ENCODE measurements around the gene DCAKD. TPM values are rescaled to one million over a fixed set of nuclear protein-coding genes. Genes with fewer than 3 reads are reported as not detected.

The DCAKD gene
- total and polyA plus RNA-seq, 9 donors, result 19.8 to 62.3 (median 46.2) TPM

DNA sequence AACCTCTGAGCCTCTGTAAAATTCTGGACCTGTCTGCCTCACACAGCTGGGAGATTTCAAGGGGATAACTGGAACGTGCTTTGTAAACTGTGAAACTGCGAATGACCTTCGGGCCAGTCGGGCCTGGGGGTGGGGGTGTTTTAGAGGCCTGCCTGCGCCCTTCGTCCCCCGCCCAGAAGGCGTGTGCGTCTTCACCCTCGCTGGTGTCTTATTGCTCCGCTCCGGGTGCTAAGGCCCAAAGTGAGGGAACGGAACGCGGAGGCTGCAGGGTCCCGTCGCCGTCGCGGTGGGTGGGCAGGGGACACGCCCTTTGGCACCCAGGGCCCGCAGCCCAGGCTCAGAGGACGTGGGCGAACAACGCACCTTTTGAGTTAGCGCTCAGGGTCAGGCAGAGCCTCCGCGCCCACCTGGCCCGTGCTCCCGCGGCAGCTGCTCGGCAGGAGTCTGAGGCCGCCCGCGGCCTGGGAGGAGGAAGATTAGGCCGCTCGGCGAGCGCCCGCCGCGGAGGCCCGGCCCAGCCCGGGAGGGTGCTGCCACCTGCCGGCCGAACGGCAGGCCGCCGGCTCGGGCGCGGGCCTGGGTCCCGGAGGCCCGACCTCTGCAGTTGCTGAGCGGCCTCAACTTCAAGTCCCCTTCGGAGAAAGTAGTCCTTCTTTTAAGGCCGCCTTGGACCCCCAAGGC, 29.7 kb downstream of the DCAKD start:
- TF ChIP-seq EP300 (IDR thresholded peaks at IDR 0.05), result no peak
- TF ChIP-seq POLR2A (IDR thresholded peaks at IDR 0.05), result no peak
- TF ChIP-seq, protein P1, sequence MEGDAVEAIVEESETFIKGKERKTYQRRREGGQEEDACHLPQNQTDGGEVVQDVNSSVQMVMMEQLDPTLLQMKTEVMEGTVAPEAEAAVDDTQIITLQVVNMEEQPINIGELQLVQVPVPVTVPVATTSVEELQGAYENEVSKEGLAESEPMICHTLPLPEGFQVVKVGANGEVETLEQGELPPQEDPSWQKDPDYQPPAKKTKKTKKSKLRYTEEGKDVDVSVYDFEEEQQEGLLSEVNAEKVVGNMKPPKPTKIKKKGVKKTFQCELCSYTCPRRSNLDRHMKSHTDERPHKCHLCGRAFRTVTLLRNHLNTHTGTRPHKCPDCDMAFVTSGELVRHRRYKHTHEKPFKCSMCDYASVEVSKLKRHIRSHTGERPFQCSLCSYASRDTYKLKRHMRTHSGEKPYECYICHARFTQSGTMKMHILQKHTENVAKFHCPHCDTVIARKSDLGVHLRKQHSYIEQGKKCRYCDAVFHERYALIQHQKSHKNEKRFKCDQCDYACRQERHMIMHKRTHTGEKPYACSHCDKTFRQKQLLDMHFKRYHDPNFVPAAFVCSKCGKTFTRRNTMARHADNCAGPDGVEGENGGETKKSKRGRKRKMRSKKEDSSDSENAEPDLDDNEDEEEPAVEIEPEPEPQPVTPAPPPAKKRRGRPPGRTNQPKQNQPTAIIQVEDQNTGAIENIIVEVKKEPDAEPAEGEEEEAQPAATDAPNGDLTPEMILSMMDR (IDR thresholded peaks at IDR 0.05), result peak; percentile 86 to 97 (median 97)
- intact Hi-C loops (cut with DNase I), result loop anchor here (2.0 to 10.0 kb wide), 7 partner anchors 73 to 247 kb away; no protein-coding TSS in a partner anchor
- Histone ChIP-seq H3K4me3 (peak overlapping the region; percentile 30), H3K36me3 (no peaks in the 10 kb centered on the region), H3K27me3 (no peaks in the 10 kb centered on the region), H3K27ac (peak overlapping the region; percentile 60 to 79), H3K9me3 (no peaks in the 10 kb centered on the region), H3K4me1 (ENCODE audit: insufficient read depth) (peaks cover 9% of the 10 kb centered on the region)
- 2 to 3% (median 2%) methylated on average over 46 to 57 of the region's 57 CpGs for WGBS, 3 donors
- DNase-seq, result peak; percentile 73 to 85 (median 79)

DNA sequence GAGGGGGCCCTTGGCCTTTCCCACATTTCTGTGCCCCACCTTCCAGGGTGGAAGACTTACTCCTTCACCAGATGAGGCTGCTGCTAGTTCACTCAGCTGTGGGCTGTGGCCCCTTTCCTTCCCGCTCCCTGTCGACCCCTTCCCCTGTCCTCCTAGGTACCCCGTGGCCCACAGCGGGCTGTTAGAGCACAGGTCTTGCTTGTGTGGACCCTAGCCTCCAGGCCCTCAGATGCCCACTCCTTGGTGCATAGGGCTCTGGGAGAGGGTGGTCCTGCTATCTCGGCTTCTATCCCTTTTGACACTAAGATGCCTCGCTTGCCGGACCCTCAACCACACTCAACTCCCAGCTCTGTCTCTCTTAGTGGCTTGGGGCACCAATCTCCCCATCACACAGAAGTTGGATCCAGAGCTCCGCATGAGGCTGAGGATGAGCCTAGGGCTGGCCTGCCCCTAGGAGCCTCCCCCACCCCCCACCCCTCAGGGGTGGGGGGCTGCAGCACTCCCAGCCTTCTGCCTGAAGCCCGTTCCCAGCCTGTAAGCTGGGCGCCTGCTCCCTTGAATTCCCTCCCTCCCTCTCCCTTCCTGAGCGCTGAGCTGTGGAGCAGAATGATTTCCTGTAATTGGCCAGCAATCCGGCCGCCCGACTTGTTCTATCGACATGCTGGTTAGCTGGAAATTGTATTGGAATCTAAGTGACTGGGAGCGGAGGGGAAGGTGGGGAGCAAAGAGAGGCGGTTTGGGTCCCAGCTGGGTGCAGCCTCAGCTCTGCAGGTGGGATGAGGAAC, 30.9 kb downstream of the DCAKD start:
- Histone ChIP-seq H3K4me1 (ENCODE audit: insufficient read depth) (peaks cover 9% of the 10 kb centered on the region), H3K4me3 (no peak overlapping the region), H3K27me3 (no peaks in the 10 kb centered on the region), H3K36me3 (no peaks in the 10 kb centered on the region), H3K9me3 (no peaks in the 10 kb centered on the region), H3K27ac (peak overlapping the region in 1 of 2 donors; percentile 79)
- 30 to 42% (median 39%) methylated on average over 17 of the region's 17 CpGs for WGBS, 3 donors
- intact Hi-C loops (cut with DNase I), result loop anchor here (2.0 to 10.0 kb wide), 7 partner anchors 74 to 246 kb away; no protein-coding TSS in a partner anchor
- peak in 4 of 5 donors; percentile 41 to 61 (median 52) for DNase-seq
- TF ChIP-seq, protein P1 (IDR thresholded peaks at IDR 0.05), result no peak
- TF ChIP-seq POLR2A (IDR thresholded peaks at IDR 0.05) (no peak), EP300 (IDR thresholded peaks at IDR 0.05) (no peak)

DNA sequence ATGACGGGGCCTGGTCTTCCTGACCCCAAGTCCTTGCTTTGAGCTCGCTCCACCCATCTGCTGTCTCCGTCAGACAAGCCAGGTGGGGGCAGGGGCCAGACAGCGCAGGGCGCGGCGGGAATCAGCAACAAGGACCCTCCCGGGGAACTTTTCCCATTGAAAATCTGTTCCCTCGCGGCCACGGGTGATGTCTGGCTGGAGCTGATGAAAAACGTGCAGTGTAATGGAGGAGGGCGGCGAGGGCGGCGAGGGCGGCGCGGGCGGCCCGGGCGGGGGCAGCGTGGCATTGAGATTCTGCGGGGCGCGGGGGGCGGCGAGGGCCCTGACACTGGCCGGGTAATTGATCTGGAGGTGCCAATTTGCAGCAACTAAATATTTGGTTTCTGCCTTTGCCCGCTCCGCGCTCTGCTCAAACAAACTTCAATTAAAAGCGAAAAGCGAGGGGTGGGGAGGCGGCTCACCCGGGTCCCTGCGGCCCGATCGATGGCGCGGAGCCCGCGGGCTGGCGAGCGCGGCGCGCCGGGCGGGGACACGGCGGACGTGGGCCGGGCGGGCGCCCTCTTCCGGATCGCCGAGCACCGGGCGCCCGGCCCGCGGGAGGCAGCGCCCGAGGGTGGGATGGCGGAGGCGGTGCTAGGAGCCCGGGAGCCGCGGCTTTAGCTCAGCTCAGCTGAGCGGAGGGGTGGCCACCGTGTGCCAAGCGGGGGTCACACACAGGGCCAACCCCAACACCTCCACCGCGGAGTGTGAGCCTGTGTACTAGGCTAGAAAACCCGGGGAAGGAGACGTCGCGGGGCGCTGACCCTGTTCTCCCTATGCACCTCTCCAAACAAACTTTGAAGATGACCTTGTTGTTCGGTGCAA, 32.4 kb downstream of the DCAKD start:
- 2 to 3% (median 3%) methylated on average over 77 to 82 of the region's 82 CpGs for WGBS, 3 donors
- intact Hi-C loops (cut with DNase I), result no loop called here

More for the DNA sequence above, 32.4 kb downstream of the DCAKD start:
- TF ChIP-seq, protein P1 (IDR thresholded peaks at IDR 0.05), result peak in 2 of 3 donors; percentile 58
- no peak for TF ChIP-seq POLR2A (IDR thresholded peaks at IDR 0.05)
- no peak for TF ChIP-seq EP300 (IDR thresholded peaks at IDR 0.05)
- Histone ChIP-seq H3K4me1 (ENCODE audit: insufficient read depth) (peaks cover 9% of the 10 kb centered on the region), H3K36me3 (no peaks in the 10 kb centered on the region), H3K9me3 (no peaks in the 10 kb centered on the region), H3K27me3 (no peaks in the 10 kb centered on the region), H3K4me3 (peak overlapping the region; percentile 45), H3K27ac (no peak overlapping the region)
- peak; percentile 40 to 74 (median 51) for DNase-seq
